HG02840 (cell line): Measurements from ENCODE around the gene RAB40A.
"Not testable (repeated sequence)": the region's sequence is repeated elsewhere in the genome, so short reads cannot be mapped to it uniquely, and the experiment has no call there.

ENCODE experiments used
- ATAC-seq: cut with Tn5 transposase; IDR thresholded peaks from one replicate; pipeline ENCODE4 v1.9.1; 2021; ENCODE audit warnings: mild to moderate bottlenecking, moderate library complexity, moderate number of reproducible peaks; ENCODE audit not compliant: unreplicated experiment, low FRiP score

Gene RAB40A

GRCh38 chrX:103467887-103468286 is 51.4 kb downstream of the RAB40A start:
- no peak for ATAC-seq

DNA sequence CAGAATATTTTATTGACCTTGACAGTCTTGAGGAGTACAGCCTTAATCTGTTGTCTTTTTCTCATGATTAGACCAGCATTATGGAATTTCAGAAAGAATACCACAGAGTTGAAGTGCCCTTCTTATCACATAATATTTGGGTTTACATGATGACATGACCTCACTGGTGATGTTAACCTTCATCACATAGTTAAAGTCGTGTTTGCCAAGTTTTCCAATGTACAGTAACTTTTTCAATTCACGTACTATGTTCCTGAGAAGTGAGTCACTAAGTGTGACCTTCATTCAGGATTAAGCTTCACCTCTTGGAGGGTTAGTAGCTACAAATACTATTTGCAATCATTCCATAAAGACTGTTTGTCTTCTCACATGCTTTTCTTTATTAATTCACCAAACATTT is 52.1 kb downstream of the RAB40A start:
- ATAC-seq: no peak

- peak; percentile 83 for ATAC-seq
Measured at GRCh38 chrX:103464774-103465117, 54.5 kb downstream of the RAB40A start.

DNA sequence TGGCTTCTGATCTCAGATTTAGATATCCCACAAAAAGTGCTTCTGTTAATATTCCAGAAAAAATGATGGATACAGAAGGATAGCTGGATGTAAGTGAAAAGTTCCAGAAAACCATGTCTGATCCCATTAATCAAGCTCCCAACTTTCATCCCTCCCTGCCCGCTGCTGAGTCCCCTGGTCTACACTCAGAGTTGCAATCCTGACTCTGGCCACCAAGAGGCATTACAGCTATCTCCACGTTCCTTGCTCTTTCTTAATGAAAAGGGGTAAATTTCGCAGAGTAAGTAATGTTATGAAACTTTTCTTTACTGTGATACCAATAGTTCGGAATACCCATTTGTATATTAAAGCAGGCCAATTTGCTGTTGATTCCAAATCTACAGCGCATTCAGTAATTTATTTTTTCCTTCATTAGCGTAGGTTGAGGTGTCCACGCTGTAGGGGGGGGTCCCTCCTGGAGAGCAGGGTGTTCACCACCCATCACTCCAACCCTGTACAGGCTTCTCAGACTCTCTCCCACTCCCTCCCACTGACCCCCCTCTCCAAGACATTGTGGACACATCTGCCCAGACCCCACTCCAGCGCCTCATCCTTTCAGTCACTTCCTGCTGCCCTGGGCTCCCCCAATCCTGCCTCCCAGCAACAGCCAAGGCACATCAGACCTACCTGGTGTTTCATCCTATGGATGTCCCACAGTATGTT is 55.1 kb downstream of the RAB40A start:
- ATAC-seq: peak; percentile 49

- ATAC-seq: no peak
Measured at GRCh38 chrX:103461156-103461555, 58.1 kb downstream of the RAB40A start.

DNA sequence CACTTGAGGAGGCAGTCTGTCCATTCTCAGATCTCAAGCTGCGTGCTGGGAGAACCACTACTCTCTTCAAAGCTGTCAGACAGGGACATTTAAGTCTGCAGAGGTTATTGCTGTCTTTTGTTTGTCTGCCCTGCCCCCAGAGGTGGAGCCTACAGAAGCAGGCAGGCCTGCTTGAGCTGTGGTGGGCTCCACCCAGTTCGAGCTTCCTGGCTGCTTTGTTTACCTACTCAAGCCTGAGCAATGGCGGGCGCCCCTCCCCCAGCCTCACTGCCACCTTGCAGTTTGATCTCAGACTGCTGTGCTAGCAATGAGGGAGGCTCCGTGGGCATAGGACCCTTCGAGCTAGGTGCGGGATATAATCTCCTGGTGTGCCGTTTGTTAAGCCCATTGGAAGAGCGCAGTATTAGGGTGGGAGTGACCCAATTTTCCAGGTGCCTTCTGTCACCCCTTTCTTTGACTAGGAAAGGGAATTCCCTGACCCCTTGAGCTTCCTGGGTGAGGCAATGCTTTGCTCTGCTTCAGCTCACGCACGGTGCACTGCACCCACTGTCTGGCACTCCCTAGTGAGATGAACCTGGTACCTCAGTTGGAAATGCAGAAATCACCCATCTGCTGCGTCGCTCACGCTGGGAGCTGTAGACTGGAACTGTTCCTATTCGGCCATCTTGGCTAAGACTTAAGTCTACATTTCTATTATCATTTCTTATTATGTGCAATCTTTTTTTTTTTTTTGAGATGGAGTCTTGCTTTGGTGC is 59.1 kb downstream of the RAB40A start:
- ATAC-seq: not testable (repeated sequence)

GRCh38 chrX:103453655-103454054 is 65.6 kb downstream of the RAB40A start:
- ATAC-seq: no peak
